HepG2 (cell line): Measurements from ENCODE around the gene INPP1. TPM values are rescaled to one million over a fixed set of nuclear protein-coding genes. Genes with fewer than 3 reads are reported as not detected.

Experiments
- ATAC-seq: fragments of 200-7000 bp; cut with Tn5 transposase; 3 replicates; pipeline ENCODE4 v1.9.1; 2020; ENCODE audit warnings: mild to moderate bottlenecking, moderate library complexity
- BruUV-seq: library from RNA; stranded (reverse); fragments of 400-500 nt; replicated peaks from 2 replicates; lab custom pipeline; 2021; lab: Mats Ljungman, UMichigan
- CTCF ChIA-PET: fragments of 300-600 bp; formaldehyde crosslinking; extraction: SDS; loops from one replicate; lab custom pipeline; 2021; ENCODE audit warnings: low total read pairs, inconsistent platforms, low intra/inter-chr PET ratio; lab: Yijun Ruan, JAX
- POLR2A ChIA-PET: fragments of 350-600 bp; sonication (Branson Sonifier 250); formaldehyde crosslinking; loops from one replicate; lab custom pipeline; 2020; ENCODE audit warnings: antibody characterized with exemption, inconsistent platforms; lab: Yijun Ruan, JAX
- DNase-seq: peaks from one replicate; pipeline ENCODE4 v3.0.0-alpha.2; 2015; ENCODE audit warnings: low spot score
- FAIRE-seq: peaks from 3 replicates; lab custom pipeline; 2011; peaks lifted over from hg19 to GRCh38; lab: Jason Lieb, UNC
- H2AFZ ChIP-seq: one replicate; pipeline ENCODE4 v1.6.1; 2011; ENCODE audit warnings: low read length, inconsistent platforms
- H3K27ac ChIP-seq: fragments of 300-600 bp; 3 replicates; pipeline ENCODE4 v1.8.0; 2011; ENCODE audit warnings: mixed run types, mild to moderate bottlenecking, mixed read lengths, low read length, inconsistent platforms; ENCODE audit not compliant: insufficient read depth; ENCODE audit errors: extremely low read length
- H3K27me3 ChIP-seq, 2 experiments: fragments of 200-600 bp in 1 of 2; 2 replicates in 1 of 2; 3 replicates in 1 of 2; pipeline versions ENCODE4 v1.6.0 to v1.8.0; 2011; ENCODE audit warnings: low read length in 2 of 2, mild to moderate bottlenecking in 2 of 2, moderate library complexity in 2 of 2, inconsistent platforms in 1 of 2; ENCODE audit not compliant: insufficient read depth in 2 of 2, control insufficient read depth in 1 of 2
- H3K36me3 ChIP-seq, 2 experiments: fragments of 200-600 bp in 1 of 2; replicated peaks in 1 of 2; 2 replicates in 1 of 2; 3 replicates in 1 of 2; pipeline versions ENCODE4 v1.5.1 to v1.8.0; 2011; ENCODE audit warnings: low read length in 2 of 2, inconsistent platforms in 1 of 2; ENCODE audit not compliant: insufficient read depth in 2 of 2, control insufficient read depth in 1 of 2
- H3K4me1 ChIP-seq: 2 replicates; pipeline ENCODE4 v1.5.1; 2012; ENCODE audit warnings: low read length, inconsistent platforms; ENCODE audit not compliant: insufficient read depth
- H3K4me2 ChIP-seq: 2 replicates; pipeline ENCODE4 v1.6.0; 2011; ENCODE audit warnings: low read depth, low read length, inconsistent platforms
- H3K4me3 ChIP-seq, 3 experiments: fragments of 200-600 bp in 1 of 3; sonication (generic), shearing (Covaris generic) in 1 of 3; replicated peaks in 1 of 3; 2 replicates each; pipeline ENCODE4 v1.5.1; 2011 to 2016; ENCODE audit warnings: low read length in 3 of 3, inconsistent platforms in 2 of 3, low read depth in 2 of 3, mild to moderate bottlenecking in 2 of 3, control low read depth in 1 of 3, mixed read lengths in 1 of 3; ENCODE audit not compliant: insufficient read depth in 1 of 3
- H3K79me2 ChIP-seq: one replicate; pipeline ENCODE4 v1.6.1; 2011; ENCODE audit warnings: low read length, inconsistent platforms; ENCODE audit not compliant: insufficient read depth
- H3K9ac ChIP-seq: 2 replicates; pipeline ENCODE4 v1.6.0; 2011; ENCODE audit warnings: mild to moderate bottlenecking, low read depth, low read length, inconsistent platforms; ENCODE audit not compliant: insufficient read depth
- H3K9me3 ChIP-seq: 2 replicates; pipeline ENCODE4 v1.5.1; 2012; ENCODE audit warnings: mild to moderate bottlenecking, low read length
- H4K20me1 ChIP-seq: 2 replicates; pipeline ENCODE4 v1.6.0; 2011; ENCODE audit warnings: inconsistent platforms, mild to moderate bottlenecking, low read length, moderate library complexity; ENCODE audit not compliant: insufficient read depth
- BRD4 ChIP-seq: sonication (generic); formaldehyde crosslinking; IDR thresholded peaks from 2 replicates; pipeline ENCODE4 v1.4.0; 2020; ENCODE audit warnings: missing genetic modification reagents
- HES4 ChIP-seq: sonication (generic); formaldehyde crosslinking; IDR thresholded peaks from 2 replicates; pipeline ENCODE4 v1.9.0; 2021; ENCODE audit warnings: mild to moderate bottlenecking, missing genetic modification reagents, borderline replicate concordance
- HOXA5 ChIP-seq: sonication (generic); formaldehyde crosslinking; IDR thresholded peaks from 2 replicates; pipeline ENCODE4 v1.4.0; 2020; ENCODE audit warnings: missing genetic modification reagents
- NR3C1 ChIP-seq: sonication (generic); formaldehyde crosslinking; IDR thresholded peaks from 2 replicates; pipeline ENCODE4 v1.4.0; 2020; ENCODE audit warnings: missing genetic modification reagents
- SP140L ChIP-seq: sonication (generic); formaldehyde crosslinking; IDR thresholded peaks from 2 replicates; pipeline ENCODE4 v1.4.0; 2020; ENCODE audit warnings: missing genetic modification reagents, borderline replicate concordance
- ZNF550 ChIP-seq: sonication (generic); formaldehyde crosslinking; IDR thresholded peaks from 2 replicates; pipeline ENCODE4 v1.4.0; 2020; ENCODE audit warnings: mild to moderate bottlenecking, missing genetic modification reagents, borderline replicate concordance
- ZNF619 ChIP-seq: sonication (generic); formaldehyde crosslinking; IDR thresholded peaks from 2 replicates; pipeline ENCODE4 v1.4.0; 2020; ENCODE audit warnings: mild to moderate bottlenecking, missing genetic modification reagents
- ZNF713 ChIP-seq: sonication (generic); formaldehyde crosslinking; IDR thresholded peaks from 2 replicates; pipeline ENCODE4 v1.4.0; 2020; ENCODE audit warnings: mild to moderate bottlenecking, missing genetic modification reagents
- ZNF792 ChIP-seq: IDR thresholded peaks from 2 replicates; pipeline ENCODE4 v1.6.1; 2016
- WGBS: methylation state at CpG from one replicate; pipeline ENCODE4 v1.1.6; 2017; ENCODE audit warnings: low lambda C conversion rate; 5-methylcytosine and 5-hydroxymethylcytosine counted together
- in situ Hi-C: cut with HindIII; loops from 2 replicates; pipeline ENCODE4 v1.10.0; 2017; ENCODE audit warnings: low pct_unique_long_range_greater_than_20kb; ENCODE audit not compliant: extremely low pct_ligation_motif_present
- intact Hi-C: fragments of 100-400 bp; cut with micrococcal nuclease; formaldehyde crosslinking; loops from one replicate; pipeline ENCODE4 v1.10.0; 2022; ENCODE audit not compliant: unreplicated experiment
- polyA plus RNA-seq, 8 experiments: library from polyadenylated mRNA; depleted of rRNA in 3 of 8; stranded (reverse) in 7 of 8; unstranded in 1 of 8; fragments of >200 nt; fragmentation: Illumina TruSeq in 4 of 8; extraction: Trizol in 4 of 8; gene quantifications; 2 replicates each; pipeline versions ENCODE4 v1.2.1 to v1.2.3, GENCODE V29; 2011 to 2016; ENCODE audit warnings: low read depth in 4 of 8, missing spikeins in 1 of 8, mixed read lengths in 1 of 8; ENCODE audit not compliant: insufficient read depth in 1 of 8
- total RNA-seq, 5 experiments: library from RNA; depleted of rRNA; stranded (reverse); fragments of >200 nt; fragmentation: Illumina TruSeq; extraction: Trizol; gene quantifications; 2 replicates each; pipeline ENCODE4 v1.2.3, GENCODE V29; 2016; ENCODE audit warnings: low read depth in 1 of 5
- TF ChIP-seq, protein P1 (sequence below): sonication (generic); formaldehyde crosslinking; IDR thresholded peaks from 2 replicates; pipeline ENCODE4 v1.8.1; 2023; ENCODE audit warnings: missing genetic modification reagents, mild to moderate bottlenecking, borderline replicate concordance
- TF ChIP-seq, protein P2 (sequence below): IDR thresholded peaks from 2 replicates; pipeline ENCODE4 v1.6.1; 2016; ENCODE audit warnings: low read depth, borderline replicate concordance
- TF ChIP-seq, protein P3 (sequence below): sonication (generic); formaldehyde crosslinking; IDR thresholded peaks from 2 replicates; pipeline ENCODE4 v1.8.0; 2022; ENCODE audit warnings: mild to moderate bottlenecking, missing genetic modification reagents; ENCODE audit not compliant: insufficient replicate concordance
- TF ChIP-seq, protein P4 (sequence below): IDR thresholded peaks from 2 replicates; pipeline ENCODE4 v1.6.1; 2012; ENCODE audit warnings: inconsistent platforms
- TF ChIP-seq, protein P5 (sequence below): sonication (generic); formaldehyde crosslinking; IDR thresholded peaks from 2 replicates; pipeline ENCODE4 v1.8.1; 2023; ENCODE audit warnings: mild to moderate bottlenecking, missing genetic modification reagents, borderline replicate concordance

The INPP1 gene
- total and polyA plus RNA-seq, 2 of the 13 experiments (the other 11 are each of a cell fraction or from before 2014, with no cell fraction given), result 10.0 to 13.3 TPM

DNA sequence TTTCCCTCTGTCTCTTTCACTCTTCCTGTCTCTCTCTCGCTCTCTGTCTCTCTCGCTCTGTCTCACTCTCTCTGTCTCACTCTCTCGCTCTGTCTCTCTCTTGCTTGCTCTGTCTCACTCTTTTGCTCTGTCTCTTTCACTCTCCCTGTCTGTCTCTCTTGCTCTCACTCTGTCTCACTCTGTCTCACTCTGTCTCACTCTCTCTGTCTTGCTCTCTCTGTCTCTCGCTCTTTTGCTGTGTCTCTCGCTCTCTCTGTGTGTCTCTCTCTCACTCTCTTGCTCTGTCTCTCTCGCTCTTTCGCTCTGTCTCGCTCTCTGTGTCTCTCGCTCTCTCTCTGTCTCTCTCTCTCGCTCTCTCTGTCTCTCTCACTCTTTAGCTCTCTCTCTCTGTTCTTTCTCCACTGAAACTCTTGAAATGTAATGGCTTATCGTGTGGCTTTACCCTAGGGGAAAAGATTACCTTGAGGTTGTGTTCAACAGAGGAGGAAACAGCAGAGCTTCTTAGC lies 22.9 kb downstream of the INPP1 start (continued):
- TF ChIP-seq, protein P1, sequence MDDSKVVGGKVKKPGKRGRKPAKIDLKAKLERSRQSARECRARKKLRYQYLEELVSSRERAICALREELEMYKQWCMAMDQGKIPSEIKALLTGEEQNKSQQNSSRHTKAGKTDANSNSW (CRISPR knock-in tag), result no peak
- TF ChIP-seq, protein P2, sequence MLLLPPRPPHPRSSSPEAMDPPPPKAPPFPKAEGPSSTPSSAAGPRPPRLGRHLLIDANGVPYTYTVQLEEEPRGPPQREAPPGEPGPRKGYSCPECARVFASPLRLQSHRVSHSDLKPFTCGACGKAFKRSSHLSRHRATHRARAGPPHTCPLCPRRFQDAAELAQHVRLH (CRISPR knock-in tag), result no peak
- TF ChIP-seq BRD4 (no peak), HES4 (no peak)

DNA sequence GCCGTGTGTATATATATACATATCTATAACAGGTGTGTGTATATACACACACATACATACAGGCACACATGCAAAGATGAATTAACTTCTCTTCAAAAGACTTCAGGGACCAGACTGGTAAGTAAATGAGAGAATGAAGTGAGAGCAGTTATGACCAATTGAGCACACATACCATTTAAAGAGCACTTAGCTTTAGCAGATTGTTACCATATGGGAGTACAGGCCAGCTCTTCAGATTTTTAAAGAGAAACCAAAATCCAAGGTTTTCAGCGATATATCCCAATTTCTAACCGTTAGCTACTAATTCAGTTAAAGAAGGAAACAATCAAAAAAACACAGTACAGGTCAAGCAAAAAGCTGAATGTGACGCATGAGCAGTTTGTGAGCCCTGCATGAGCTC lies 23.7 kb downstream of the INPP1 start:
- H2AFZ ChIP-seq, result no peak overlapping the region
- no peaks in the 10 kb centered on the region for H3K27me3 ChIP-seq
- no peak overlapping the region for H3K4me2 ChIP-seq
- no TSS peak for BruUV-seq
- FAIRE-seq (no peak), ATAC-seq (no peak), DNase-seq (no peak)
- 95% methylated on average over 4 of the region's 4 CpGs for WGBS
- no peaks in the 10 kb centered on the region for H3K9me3 ChIP-seq
- H3K36me3 ChIP-seq, result peaks cover 0 to 14% of the 10 kb centered on the region in 2 experiments; a peak in 4 of 5 replicates
- no peak for TF ChIP-seq ZNF713 (CRISPR knock-in tag)
- TF ChIP-seq, protein P3, sequence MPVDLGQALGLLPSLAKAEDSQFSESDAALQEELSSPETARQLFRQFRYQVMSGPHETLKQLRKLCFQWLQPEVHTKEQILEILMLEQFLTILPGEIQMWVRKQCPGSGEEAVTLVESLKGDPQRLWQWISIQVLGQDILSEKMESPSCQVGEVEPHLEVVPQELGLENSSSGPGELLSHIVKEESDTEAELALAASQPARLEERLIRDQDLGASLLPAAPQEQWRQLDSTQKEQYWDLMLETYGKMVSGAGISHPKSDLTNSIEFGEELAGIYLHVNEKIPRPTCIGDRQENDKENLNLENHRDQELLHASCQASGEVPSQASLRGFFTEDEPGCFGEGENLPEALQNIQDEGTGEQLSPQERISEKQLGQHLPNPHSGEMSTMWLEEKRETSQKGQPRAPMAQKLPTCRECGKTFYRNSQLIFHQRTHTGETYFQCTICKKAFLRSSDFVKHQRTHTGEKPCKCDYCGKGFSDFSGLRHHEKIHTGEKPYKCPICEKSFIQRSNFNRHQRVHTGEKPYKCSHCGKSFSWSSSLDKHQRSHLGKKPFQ, result no peak
- TF ChIP-seq, protein P4, sequence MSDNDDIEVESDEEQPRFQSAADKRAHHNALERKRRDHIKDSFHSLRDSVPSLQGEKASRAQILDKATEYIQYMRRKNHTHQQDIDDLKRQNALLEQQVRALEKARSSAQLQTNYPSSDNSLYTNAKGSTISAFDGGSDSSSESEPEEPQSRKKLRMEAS, result no peak
- TF ChIP-seq SP140L (CRISPR knock-in tag), result no peak
- TF ChIP-seq ZNF550 (CRISPR knock-in tag), result no peak
- TF ChIP-seq HOXA5 (CRISPR knock-in tag), result no peak
- TF ChIP-seq, protein P5, sequence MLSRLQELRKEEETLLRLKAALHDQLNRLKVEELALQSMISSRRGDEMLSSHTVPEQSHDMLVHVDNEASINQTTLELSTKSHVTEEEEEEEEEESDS (CRISPR knock-in tag), result no peak
- no peak for TF ChIP-seq ZNF792
- TF ChIP-seq NR3C1, result no peak
- no peak for TF ChIP-seq ZNF619 (CRISPR knock-in tag)
- in situ Hi-C loops (no loop called here), intact Hi-C loops (no loop called here)
- no peaks in the 10 kb centered on the region for H3K79me2 ChIP-seq
- peaks cover 1% of the 10 kb centered on the region; the same call in 1 of the 2 replicates for H3K4me1 ChIP-seq
- ChIA-PET CTCF (no interaction called here), POLR2A (no interaction called here)
- H3K9ac ChIP-seq, result no peak overlapping the region
- H3K27ac ChIP-seq, result no peak overlapping the region
- no peak overlapping the region for H3K4me3 ChIP-seq
- no peaks in the 10 kb centered on the region for H4K20me1 ChIP-seq
